Common myeloid progenitor, CD34-positive (primary cell): ENCODE results near the gene RASGRP4.

Source experiments
- CTCF ChIA-PET: fragments of 350-600 bp; sonication (Branson Sonifier 250); formaldehyde crosslinking; loops from one replicate; lab custom pipeline; 2021; ENCODE audit warnings: antibody characterized with exemption; lab: Charles Lee
- POLR2A ChIA-PET: fragments of 350-600 bp; sonication (Branson Sonifier 250); formaldehyde crosslinking; loops from one replicate; lab custom pipeline; 2021; ENCODE audit warnings: antibody characterized with exemption; lab: Charles Lee
- DNase-seq, 3 donors: peaks; one replicate each; pipeline versions ENCODE4 v3.0.0 to v3.0.0-alpha.2; 2013
- H3K27ac ChIP-seq, 2 experiments: 1 replicate in 1 of 2; 2 replicates in 1 of 2; pipeline ENCODE4 v1.7.0; 2013; ENCODE audit warnings: inconsistent platforms in 2 of 2, low read length in 2 of 2, mild to moderate bottlenecking in 2 of 2, low read depth in 1 of 2, moderate library complexity in 1 of 2; ENCODE audit not compliant: severe bottlenecking in 2 of 2, insufficient read depth in 1 of 2, poor library complexity in 1 of 2
- H3K27me3 ChIP-seq, 5 experiments: replicated peaks in 2 of 5; 1 replicate in 3 of 5; 2 replicates in 2 of 5; pipeline versions ENCODE4 v1.6.1 to v1.7.0; 2013; ENCODE audit warnings: low read length in 4 of 5, mild to moderate bottlenecking in 2 of 5, moderate library complexity in 2 of 5, inconsistent platforms in 1 of 5; ENCODE audit not compliant: insufficient read depth in 5 of 5, control insufficient read depth in 4 of 5
- H3K36me3 ChIP-seq, 4 experiments: 1 replicate in 2 of 4; 2 replicates in 2 of 4; pipeline versions ENCODE4 v1.6.1 to v1.7.0; 2013; ENCODE audit warnings: low read length in 3 of 4, control low read depth in 1 of 4, mild to moderate bottlenecking in 1 of 4; ENCODE audit not compliant: control insufficient read depth in 4 of 4, insufficient read depth in 4 of 4
- H3K4me1 ChIP-seq, 4 experiments: 1 replicate in 3 of 4; 2 replicates in 1 of 4; pipeline versions ENCODE4 v1.6.1 to v1.7.1; 2013; ENCODE audit warnings: low read length in 3 of 4, mild to moderate bottlenecking in 3 of 4, control low read depth in 1 of 4, inconsistent platforms in 1 of 4, moderate library complexity in 1 of 4; ENCODE audit not compliant: control insufficient read depth in 4 of 4, insufficient read depth in 4 of 4; ENCODE audit errors: control extremely low read depth in 1 of 4
- H3K4me3 ChIP-seq, 7 experiments: 1 replicate in 4 of 7; 2 replicates in 3 of 7; pipeline versions ENCODE4 v1.5.1 to v1.7.0; 2013; ENCODE audit warnings: mild to moderate bottlenecking in 7 of 7, low read length in 6 of 7, moderate library complexity in 6 of 7, inconsistent platforms in 2 of 7, low read depth in 2 of 7, control low read depth in 1 of 7; ENCODE audit not compliant: insufficient read depth in 4 of 7, control insufficient read depth in 1 of 7; ENCODE audit errors: extremely low read depth in 1 of 7
- H3K9me3 ChIP-seq, 5 experiments: 1 replicate in 4 of 5; 2 replicates in 1 of 5; pipeline versions ENCODE4 v1.6.1 to v1.7.1; 2013; ENCODE audit warnings: low read length in 4 of 5, mild to moderate bottlenecking in 2 of 5, inconsistent platforms in 1 of 5, low read depth in 1 of 5, moderate library complexity in 1 of 5; ENCODE audit not compliant: control insufficient read depth in 4 of 5, insufficient read depth in 2 of 5; ENCODE audit errors: control extremely low read depth in 1 of 5
- WGBS: methylation state at CpG from one replicate; pipeline ENCODE4 v1.1.5; 2013; ENCODE audit not compliant: insufficient coverage; 5-methylcytosine and 5-hydroxymethylcytosine counted together

RASGRP4 gene

GRCh38 chr19:38389101-38389925 lies 36.7 kb downstream of the RASGRP4 start:
- H3K27me3 ChIP-seq = peaks cover 6 to 98% (median 30%) of the 10 kb centered on the region in 5 experiments
- H3K27ac ChIP-seq = no peak overlapping the region
- WGBS = 0% methylated on average over 7 of the region's 28 CpGs
- ChIA-PET POLR2A (interaction anchor here (0.6 to 1.2 kb wide), 2 partner anchors 14 to 106 kb away, joined by 3 read pairs; partner anchors contain the start of gene FAM98C), CTCF (interaction anchor here (1.1 to 1.7 kb wide), 2 partner anchors 11 to 15 kb away, joined by 3 to 6 read pairs; partner anchors contain the start of gene PSMD8)
- H3K4me1 ChIP-seq = peaks cover 0 to 40% (median 24%) of the 10 kb centered on the region in 4 experiments
- no peaks in the 10 kb centered on the region for H3K9me3 ChIP-seq
- peaks cover 0 to 12% (median 3%) of the 10 kb centered on the region in 4 experiments for H3K36me3 ChIP-seq
- no peak for DNase-seq
- H3K4me3 ChIP-seq = peak overlapping the region in 2 of 7 experiments; percentile 9 to 38

- H3K27me3 ChIP-seq = peaks cover 6 to 93% (median 22%) of the 10 kb centered on the region in 5 experiments
- ChIA-PET POLR2A (interaction anchor here (1.2 to 1.4 kb wide), 2 partner anchors 14 to 15 kb away, joined by 3 to 7 read pairs; partner anchors contain the start of genes FAM98C and PSMD8), CTCF (interaction anchor here (1.1 kb wide), 1 partner anchor 14 kb away, joined by 3 read pairs; the partner anchor contains the start of gene PSMD8)
- DNase-seq = peak in 1 of 3 donors; percentile 41
- peaks cover 0 to 20% (median 8%) of the 10 kb centered on the region in 4 experiments for H3K36me3 ChIP-seq
- H3K27ac ChIP-seq = no peak within 1 kb of the TSS
- peak within 1 kb of the TSS; percentile 15 to 67 (median 52) for H3K4me3 ChIP-seq
- peaks cover 0 to 40% (median 24%) of the 10 kb centered on the region in 4 experiments for H3K4me1 ChIP-seq
- no peaks in the 10 kb centered on the region for H3K9me3 ChIP-seq
- under 1% methylated on average over 17 of the region's 46 CpGs for WGBS
Observed at GRCh38 chr19:38388349-38389100, 37.5 kb downstream of the RASGRP4 start, which contains the start of gene SPRED3. Gene SPRED3, plus strand, starts transcription at chr19:38388697. Its CDS starts 1,606 bp downstream, at chr19:38390303.

GRCh38 chr19:38387550-38388348 lies 38.3 kb downstream of the RASGRP4 start, which contains the start of gene GGN:
Gene GGN, minus strand, starts transcription at chr19:38388034. Its CDS starts 773 bp downstream, at chr19:38387261.
- WGBS = 2% methylated on average over 34 of the region's 51 CpGs
- ChIA-PET POLR2A (interaction anchor here (0.6 to 1.5 kb wide), 5 partner anchors 8 to 22 kb away, joined by 3 to 7 read pairs (median 4); partner anchors contain the start of genes FAM98C and PSMD8), CTCF (interaction anchor here (1.3 to 1.4 kb wide), 2 partner anchors 12 to 13 kb away, joined by 5 read pairs; partner anchors contain the start of gene PSMD8)
- peak; percentile 73 to 83 (median 78) for DNase-seq
- Histone ChIP-seq H3K4me3 (peak within 1 kb of the TSS; percentile 15 to 67 (median 52)), H3K27me3 (peaks cover 6 to 85% (median 19%) of the 10 kb centered on the region in 5 experiments), H3K36me3 (peaks cover 2 to 28% (median 16%) of the 10 kb centered on the region in 4 experiments), H3K4me1 (peaks cover 0 to 40% (median 24%) of the 10 kb centered on the region in 4 experiments), H3K9me3 (no peaks in the 10 kb centered on the region), H3K27ac (no peak within 1 kb of the TSS)

GRCh38 chr19:38386971-38387549 lies 39.0 kb downstream of the RASGRP4 start:
- Histone ChIP-seq H3K27ac (no peak overlapping the region), H3K9me3 (no peaks in the 10 kb centered on the region), H3K27me3 (peaks cover 3 to 78% (median 15%) of the 10 kb centered on the region in 5 experiments), H3K4me1 (peaks cover 0 to 40% (median 24%) of the 10 kb centered on the region in 4 experiments), H3K4me3 (peak overlapping the region; percentile 8 to 67 (median 52)), H3K36me3 (peaks cover 2 to 33% (median 18%) of the 10 kb centered on the region in 4 experiments)
- WGBS = under 1% methylated on average over 31 of the region's 36 CpGs
- ChIA-PET CTCF (interaction anchor here (1.3 to 1.4 kb wide), 2 partner anchors 11 to 13 kb away, joined by 5 read pairs; partner anchors contain the start of gene PSMD8), POLR2A (interaction anchor here (0.6 to 1.5 kb wide), 5 partner anchors 9 to 21 kb away, joined by 3 to 7 read pairs (median 4); partner anchors contain the start of genes FAM98C and PSMD8)
- DNase-seq = peak; percentile 37 to 72 (median 72)

GRCh38 chr19:38386300-38386970 lies 39.6 kb downstream of the RASGRP4 start:
- DNase-seq = no peak
- 38% methylated on average over 40 of the region's 61 CpGs for WGBS
- peaks cover 0 to 40% (median 24%) of the 10 kb centered on the region in 4 experiments for H3K4me1 ChIP-seq
- CTCF ChIA-PET = interaction anchor here (0.9 to 1.4 kb wide), 3 partner anchors 11 to 131 kb away, joined by 4 to 5 read pairs (median 4); partner anchors contain the start of gene PSMD8
- peak overlapping the region in 4 of 7 experiments; percentile 28 to 59 (median 50) for H3K4me3 ChIP-seq
- no peak overlapping the region for H3K27ac ChIP-seq
- H3K27me3 ChIP-seq = peaks cover 3 to 72% (median 11%) of the 10 kb centered on the region in 5 experiments
- H3K9me3 ChIP-seq = no peaks in the 10 kb centered on the region
- peaks cover 4 to 39% (median 22%) of the 10 kb centered on the region in 4 experiments for H3K36me3 ChIP-seq
- POLR2A ChIA-PET = interaction anchor here (1.0 to 1.5 kb wide), 3 partner anchors 9 to 16 kb away, joined by 3 to 4 read pairs (median 3); partner anchors contain the start of gene FAM98C
